ENCODE results near the gene ACVR1B.

The ACVR1B gene

DNA sequence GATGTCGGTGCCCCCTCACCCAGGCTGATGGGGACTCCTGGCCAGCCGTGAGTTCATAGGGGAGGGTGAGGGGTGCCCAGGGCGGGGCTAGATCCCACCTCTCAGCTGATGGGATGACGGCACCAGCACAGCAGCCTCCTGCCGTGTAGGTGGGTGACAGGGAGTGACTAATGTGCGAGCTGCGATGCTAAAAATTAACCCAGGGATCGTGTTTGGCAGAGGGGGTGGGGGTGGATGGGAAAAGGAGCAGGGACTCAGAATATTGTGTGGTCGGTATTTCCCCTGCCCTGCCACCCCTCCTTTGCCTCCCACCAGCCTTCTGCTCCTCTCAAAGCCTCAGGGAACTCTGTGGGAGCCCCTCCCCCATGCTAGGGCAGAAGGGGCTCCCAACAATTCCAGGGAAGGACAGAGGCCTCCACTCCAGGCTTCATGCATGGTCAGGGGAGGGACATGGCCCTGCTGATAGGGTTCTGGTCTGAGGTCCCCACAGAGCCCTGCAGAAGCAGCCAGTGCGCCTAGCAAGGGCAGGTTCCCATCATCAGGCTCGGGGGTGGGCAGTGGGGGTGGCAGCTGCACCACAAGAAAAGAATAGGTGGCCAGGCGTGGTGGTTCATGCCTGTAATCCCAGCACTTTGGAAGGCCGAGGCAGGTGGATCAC is 67.7 kb downstream of the ACVR1B start:
- in situ Hi-C loops (cut with MboI; ENCODE audit: low sequenced_read_pairs), result no loop called here

GRCh38 chr12:52020539-52021336 is 69.2 kb downstream of the ACVR1B start:
- in situ Hi-C loops (cut with MboI; ENCODE audit: low sequenced_read_pairs), result no loop called here

GRCh38 chr12:52022841-52023181 is 71.3 kb downstream of the ACVR1B start:
- in situ Hi-C loops (cut with MboI; ENCODE audit: low sequenced_read_pairs), result no loop called here

DNA sequence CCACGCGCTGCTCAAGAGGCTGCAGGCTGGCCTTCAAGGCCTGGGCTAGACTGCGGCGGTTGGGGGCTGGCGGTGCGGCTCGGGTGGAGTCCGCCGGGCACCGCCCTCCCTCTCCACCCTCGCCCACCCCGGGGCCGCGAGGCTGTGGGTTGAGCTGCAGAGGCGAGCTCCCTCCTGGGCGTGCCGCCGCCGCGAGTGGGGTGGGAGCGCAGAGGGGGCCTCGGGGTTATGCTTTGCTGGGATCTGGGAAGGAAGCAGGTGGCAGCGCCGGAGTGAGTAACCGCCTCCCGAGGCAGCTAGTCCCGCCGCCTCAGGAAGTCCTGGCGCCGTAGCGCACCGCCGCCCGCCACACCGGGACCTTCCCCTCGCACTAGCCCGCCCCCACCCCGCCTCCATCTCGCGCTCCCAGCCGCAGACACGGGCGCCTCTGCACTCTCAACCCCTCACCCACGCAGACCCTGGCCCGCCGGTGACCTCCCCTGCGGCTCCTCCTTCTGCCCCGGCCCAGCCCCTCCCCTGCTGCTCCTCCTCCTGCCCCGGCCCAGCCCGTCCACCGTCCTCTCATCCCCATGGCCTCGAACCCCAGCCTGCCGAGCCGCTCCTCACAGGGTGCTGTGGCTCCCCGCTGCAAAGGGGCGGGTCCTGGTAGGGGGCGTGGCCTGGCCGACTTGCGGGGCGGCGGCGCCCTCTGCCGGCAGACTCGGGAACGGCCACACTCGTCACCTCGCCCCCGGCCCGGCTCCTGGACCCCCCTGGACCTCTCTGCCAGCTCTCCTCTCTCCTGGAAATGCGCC is 71.9 kb downstream of the ACVR1B start:
- in situ Hi-C loops (cut with MboI; ENCODE audit: low sequenced_read_pairs), result no loop called here

DNA sequence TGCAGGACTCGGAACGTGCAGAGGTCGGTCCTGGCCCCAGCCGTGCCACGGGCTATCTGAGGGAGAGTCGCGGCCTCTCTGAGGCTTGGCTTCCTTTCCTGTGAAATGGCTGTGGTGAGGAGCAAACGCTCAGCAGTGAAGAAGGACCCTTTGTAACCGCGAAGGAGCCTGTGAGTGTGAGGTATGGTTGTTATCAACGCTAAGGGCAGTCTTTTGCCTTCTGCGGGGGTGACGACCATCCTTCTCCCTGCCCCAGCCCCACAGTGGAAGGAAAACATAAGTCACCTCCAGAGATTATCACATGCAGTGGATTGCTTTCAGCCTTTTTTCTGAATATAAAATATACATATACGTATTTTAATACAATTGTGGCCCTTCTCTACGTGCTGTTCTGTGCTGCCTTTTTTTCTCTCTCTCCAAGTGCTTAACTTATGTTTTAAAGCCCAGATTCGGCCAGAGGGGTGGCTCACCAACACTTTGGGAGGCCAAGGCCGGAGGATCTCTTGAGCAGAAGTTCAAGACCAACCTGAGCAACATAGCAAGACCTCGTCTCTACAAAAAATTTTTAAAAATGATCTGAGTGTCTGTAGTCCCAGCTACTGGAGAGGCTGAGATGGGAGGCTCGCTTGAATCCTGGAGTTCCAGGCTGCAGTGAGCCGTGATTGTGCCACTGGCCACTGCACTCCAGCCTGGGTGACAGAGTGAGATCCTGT is 72.6 kb downstream of the ACVR1B start:
- in situ Hi-C loops (cut with MboI; ENCODE audit: low sequenced_read_pairs), result no loop called here

DNA sequence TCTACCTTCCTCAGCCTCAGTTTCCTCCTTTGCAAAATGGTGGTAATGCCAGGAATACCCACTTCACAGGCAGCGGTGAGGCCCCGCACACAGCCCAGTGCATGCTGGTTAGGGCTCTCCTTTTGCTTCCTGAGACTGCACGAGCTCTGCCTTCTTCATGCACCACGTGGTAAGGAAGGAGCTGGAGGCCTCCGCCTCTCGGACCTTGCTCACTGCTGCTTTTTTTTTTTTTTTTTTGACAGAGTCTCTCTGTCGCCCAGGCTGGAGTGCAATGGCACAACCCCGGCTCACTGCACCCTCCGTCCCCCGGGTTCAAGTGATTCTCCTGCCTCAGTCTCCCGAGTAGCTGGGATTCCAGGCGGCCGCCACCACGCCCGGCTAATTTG is 73.3 kb downstream of the ACVR1B start:
- in situ Hi-C loops (cut with MboI; ENCODE audit: low sequenced_read_pairs), result loop anchor here (5.0 kb wide), 1 partner anchor 57 kb away; no protein-coding TSS in a partner anchor

DNA sequence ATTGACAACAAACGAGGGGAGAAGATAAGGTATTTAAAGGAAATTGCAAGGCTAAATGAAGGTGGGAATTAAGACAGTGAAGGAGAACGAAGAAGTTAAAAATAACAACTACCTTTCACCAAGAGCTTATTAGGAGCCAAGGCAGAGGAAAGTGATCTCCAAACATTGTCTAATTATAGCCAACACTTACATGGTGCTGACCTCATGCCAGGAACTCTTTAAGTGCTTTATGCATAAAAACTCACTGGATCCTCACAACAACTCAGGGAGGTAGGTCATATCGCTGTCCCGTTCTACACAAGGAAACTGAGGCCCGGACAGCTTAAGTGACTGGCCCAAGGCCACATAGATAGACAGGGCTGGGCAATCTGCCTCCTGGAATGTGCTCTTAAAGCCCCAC is 74.8 kb downstream of the ACVR1B start:
- in situ Hi-C loops (cut with MboI; ENCODE audit: low sequenced_read_pairs), result loop anchor here (5.0 kb wide), 1 partner anchor 56 kb away; no protein-coding TSS in a partner anchor

- in situ Hi-C loops (cut with MboI; ENCODE audit: low sequenced_read_pairs), result loop anchor here (5.0 kb wide), 1 partner anchor 55 kb away; no protein-coding TSS in a partner anchor
These were observed 75.8 kb downstream of the ACVR1B start for GRCh38 chr12:52027085-52027843.

DNA sequence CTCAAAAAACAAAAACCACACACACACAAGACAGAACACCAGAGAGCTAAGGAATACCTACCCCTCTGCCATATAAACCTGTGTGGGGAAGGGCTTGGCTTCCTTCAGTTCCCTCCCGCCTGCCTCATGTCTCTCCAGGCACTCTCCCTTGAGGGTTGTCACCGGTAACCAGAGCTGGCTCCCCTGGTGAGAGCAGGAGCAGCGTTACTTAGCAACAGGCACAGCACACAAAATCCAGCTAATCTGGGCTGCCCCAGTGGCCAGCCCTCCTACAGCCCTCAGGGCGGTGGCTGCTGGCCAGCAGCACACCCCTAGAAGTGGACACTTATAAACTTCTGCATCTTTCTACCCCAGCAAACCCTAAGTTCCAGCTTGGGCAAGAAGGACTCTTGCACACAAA is 78.2 kb downstream of the ACVR1B start:
- in situ Hi-C loops (cut with MboI; ENCODE audit: low sequenced_read_pairs), result loop anchor here (5.0 kb wide), 1 partner anchor 53 kb away; no protein-coding TSS in a partner anchor

DNA sequence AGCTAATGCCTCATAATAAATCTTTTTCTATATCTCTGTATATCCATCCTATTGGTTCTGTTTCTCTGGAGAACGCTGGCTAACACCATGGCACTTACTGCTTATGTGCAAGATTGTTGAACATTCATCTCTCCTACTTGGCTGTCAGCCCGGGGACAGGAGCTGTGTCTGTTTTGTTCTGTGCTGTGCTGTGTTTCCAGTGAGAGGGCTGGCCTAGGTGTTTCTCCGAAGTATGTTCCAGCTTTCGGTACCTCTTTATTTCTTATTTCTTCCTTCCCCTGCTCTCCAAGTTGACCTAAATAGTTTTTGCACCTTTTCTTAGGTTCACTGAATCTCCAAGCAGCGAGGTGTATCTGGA is 80.9 kb downstream of the ACVR1B start:
- in situ Hi-C loops (cut with MboI; ENCODE audit: low sequenced_read_pairs), result no loop called here

DNA sequence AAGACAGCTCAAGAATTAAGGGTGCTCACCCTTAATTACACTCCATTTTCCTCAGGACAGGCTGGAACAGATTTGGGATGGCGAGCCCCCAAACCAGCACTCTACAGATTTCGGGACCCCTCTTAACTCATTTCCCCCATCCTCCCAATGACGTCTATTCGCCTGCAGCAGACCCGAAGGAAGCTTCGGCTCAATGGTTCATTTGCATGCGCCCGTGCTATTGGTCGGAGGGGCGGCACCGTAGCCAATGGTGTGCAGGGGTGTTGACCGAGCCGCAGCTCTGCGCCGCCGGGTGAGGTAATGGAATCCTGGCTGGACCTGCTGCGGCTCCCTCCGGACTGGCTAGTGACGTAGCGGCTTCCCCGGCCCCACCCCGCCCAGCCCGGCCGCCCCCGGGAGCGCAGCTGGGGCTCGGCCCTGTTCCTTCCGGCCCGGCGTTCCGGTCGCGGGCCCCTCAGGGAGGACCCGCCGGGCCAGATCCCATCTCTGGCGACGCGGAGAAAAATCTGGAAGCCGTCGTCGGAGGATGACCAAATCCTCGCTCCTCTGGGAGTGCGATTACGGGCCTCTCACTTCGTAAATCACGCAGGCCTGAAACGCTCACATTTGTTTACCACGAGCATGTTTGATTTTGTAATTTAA is 81.4 kb downstream of the ACVR1B start:
- in situ Hi-C loops (cut with MboI; ENCODE audit: low sequenced_read_pairs), result no loop called here

DNA sequence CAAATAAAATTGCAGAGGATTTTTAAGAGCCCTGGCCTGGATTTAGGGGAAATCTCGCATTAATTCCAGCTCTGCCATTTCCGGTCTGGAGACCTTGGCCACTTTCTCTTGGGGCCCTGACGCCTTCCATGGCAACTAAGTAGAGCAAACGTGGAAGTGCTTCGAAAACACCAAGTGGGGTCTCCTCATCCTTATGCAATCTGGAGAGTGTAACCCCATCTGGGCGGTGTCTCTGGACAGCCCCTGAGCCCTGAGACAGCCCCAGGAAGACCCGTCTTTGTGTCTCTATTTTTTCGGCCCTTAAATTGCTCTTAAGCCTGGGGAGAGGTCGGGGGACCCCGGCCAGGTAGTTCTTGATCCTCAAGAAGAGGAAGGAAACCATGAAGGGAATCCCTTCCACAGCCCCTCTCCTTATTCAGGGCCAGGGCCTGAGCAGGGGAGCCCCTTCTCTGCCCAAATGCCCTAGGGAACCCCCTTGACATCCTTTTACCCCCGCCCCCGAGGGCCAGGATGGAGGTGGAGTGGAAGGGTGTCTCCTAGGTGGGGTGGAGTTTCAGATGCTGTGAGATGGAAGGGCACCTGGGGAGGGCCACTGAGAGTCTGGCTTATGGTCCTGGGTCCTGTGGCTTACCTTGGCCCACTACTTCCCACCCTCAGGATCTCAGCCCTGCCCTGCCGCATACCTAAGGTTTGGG is 82.1 kb downstream of the ACVR1B start:
- in situ Hi-C loops (cut with MboI; ENCODE audit: low sequenced_read_pairs), result no loop called here

- in situ Hi-C loops (cut with MboI; ENCODE audit: low sequenced_read_pairs), result no loop called here
These were observed 83.7 kb downstream of the ACVR1B start for GRCh38 chr12:52035190-52035589.

DNA sequence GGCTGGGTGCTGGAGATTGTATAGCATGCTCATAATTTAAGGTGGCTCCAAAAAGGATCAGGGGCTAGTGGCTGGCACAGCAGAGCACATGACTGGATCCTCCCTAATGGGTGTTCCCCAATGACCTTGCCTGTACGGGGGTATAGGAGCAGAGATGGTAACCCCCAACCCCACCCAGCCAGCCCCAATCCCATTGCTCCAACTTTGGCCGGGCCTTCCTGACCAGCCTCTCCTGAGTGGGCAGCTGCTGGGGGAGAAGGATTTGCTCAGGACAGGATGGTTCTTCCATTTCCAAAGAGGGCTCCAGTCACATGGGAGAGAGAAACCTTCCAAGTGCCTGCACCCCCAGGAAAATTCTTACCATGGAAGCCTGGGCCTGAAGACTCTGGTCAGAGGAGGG is 84.4 kb downstream of the ACVR1B start:
- in situ Hi-C loops (cut with MboI; ENCODE audit: low sequenced_read_pairs), result no loop called here

DNA sequence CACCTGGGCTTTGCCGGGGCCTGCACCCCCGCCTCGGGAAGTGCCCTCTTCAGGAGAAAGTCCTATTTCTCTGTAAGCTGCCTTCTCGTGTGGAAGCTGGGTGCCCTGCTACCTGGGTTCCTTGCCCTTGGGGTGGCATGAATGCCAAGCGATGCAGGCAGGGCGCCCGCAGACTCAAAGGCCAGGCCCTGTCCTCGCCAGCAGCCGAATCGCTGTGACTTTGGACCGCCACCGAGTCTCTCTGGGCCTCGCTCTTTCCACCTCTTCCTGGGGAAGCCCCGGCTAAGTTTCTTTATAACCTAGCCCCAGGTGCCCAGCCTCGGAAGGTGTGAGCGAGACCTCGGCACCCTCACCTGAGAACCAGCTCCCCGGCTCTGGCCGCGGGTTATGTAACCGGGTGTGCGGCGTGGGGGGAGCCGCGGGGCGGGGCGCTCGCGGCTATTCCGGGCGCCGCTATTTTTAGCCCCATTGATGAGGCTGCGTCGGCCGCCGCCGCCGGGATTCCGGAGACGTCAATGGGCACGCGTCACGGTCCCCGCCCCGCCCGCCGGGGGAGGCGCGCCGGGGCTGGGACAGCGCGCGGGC is 85.2 kb downstream of the ACVR1B start:
- in situ Hi-C loops (cut with MboI; ENCODE audit: low sequenced_read_pairs), result no loop called here

- in situ Hi-C loops (cut with MboI; ENCODE audit: low sequenced_read_pairs), result no loop called here
These were observed 85.9 kb downstream of the ACVR1B start for GRCh38 chr12:52037248-52037861.

- in situ Hi-C loops (cut with MboI; ENCODE audit: low sequenced_read_pairs), result no loop called here
These were observed 86.9 kb downstream of the ACVR1B start for GRCh38 chr12:52038447-52038846.

DNA sequence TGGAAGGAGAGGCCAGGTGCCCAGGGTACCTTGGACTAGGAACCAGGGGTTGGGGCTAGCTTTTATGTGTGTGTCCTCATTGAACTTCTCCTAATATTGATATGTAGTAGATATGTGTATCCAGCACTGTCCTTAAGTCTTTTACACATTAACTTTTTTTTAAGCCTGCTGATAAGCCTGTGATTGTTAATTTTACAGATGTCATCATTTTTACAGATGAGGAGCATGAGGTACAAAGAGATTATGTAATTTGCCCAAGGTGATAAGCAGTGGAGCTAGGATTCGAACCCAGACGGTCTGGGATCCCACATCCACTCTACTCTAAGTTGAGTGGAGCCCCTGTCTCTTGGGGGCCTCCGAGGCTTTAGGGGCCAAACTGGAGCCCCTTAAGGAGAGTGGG is 89.5 kb downstream of the ACVR1B start:
- in situ Hi-C loops (cut with MboI; ENCODE audit: low sequenced_read_pairs), result no loop called here
